NCI-H524 treated with DMSO at 0.1 percent for 48 hours (cell line): ENCODE measurements around the gene EOLA2.
"Not testable (repeated sequence)": the region's sequence is repeated elsewhere in the genome, so short reads cannot be mapped to it uniquely, and the experiment has no call there.

Experiments
- DNase-seq: peaks from one replicate; lab custom pipeline; 2025; lab: John Stamatoyannopoulos, UW

Gene EOLA2

GRCh38 chrX:149938427-149938880, at the start of gene EOLA2:
Gene EOLA2, minus strand, starts transcription at chrX:149938491. Its CDS starts 4,617 bp downstream, at chrX:149933874.
- peak; percentile 84 for DNase-seq

- no peak for DNase-seq
These were observed 49.3 kb upstream of the EOLA2 start for GRCh38 chrX:149987613-149988012.

GRCh38 chrX:149984411-149984810, 46.1 kb upstream of the EOLA2 start:
- DNase-seq: no peak

- no peak for DNase-seq
These were observed 44.0 kb upstream of the EOLA2 start for GRCh38 chrX:149982310-149982709.

GRCh38 chrX:149979126-149979644, 40.9 kb upstream of the EOLA2 start:
- no peak for DNase-seq

GRCh38 chrX:149962859-149963757, 24.8 kb upstream of the EOLA2 start:
- DNase-seq: no peak

- no peak for DNase-seq
These were observed 23.7 kb upstream of the EOLA2 start for GRCh38 chrX:149962010-149962409.

- DNase-seq: no peak
These were observed 23.3 kb upstream of the EOLA2 start for GRCh38 chrX:149961572-149961971.

GRCh38 chrX:149950681-149951080, 12.4 kb upstream of the EOLA2 start:
- DNase-seq: no peak

- DNase-seq: no peak
These were observed 11.6 kb upstream of the EOLA2 start for GRCh38 chrX:149949743-149950436.

GRCh38 chrX:149948016-149948415, 9.7 kb upstream of the EOLA2 start:
- no peak for DNase-seq

GRCh38 chrX:149946932-149947331, 8.6 kb upstream of the EOLA2 start:
- DNase-seq: not testable (repeated sequence)

- DNase-seq: not testable (repeated sequence)
These were observed 7.5 kb upstream of the EOLA2 start for GRCh38 chrX:149945820-149946219.

- not testable (repeated sequence) for DNase-seq
These were observed 6.9 kb upstream of the EOLA2 start for GRCh38 chrX:149945087-149945670.

GRCh38 chrX:149940674-149941024, 2.4 kb upstream of the EOLA2 start:
- not testable (repeated sequence) for DNase-seq

GRCh38 chrX:149939905-149940673, 1.8 kb upstream of the EOLA2 start:
- peak; percentile 93 for DNase-seq

GRCh38 chrX:149939655-149939904, 1.3 kb upstream of the EOLA2 start:
- no peak for DNase-seq

GRCh38 chrX:149938881-149939654, 777 bp upstream of the EOLA2 start:
- peak; percentile 35 for DNase-seq

- DNase-seq: no peak
These were observed 342 bp downstream of the EOLA2 start for GRCh38 chrX:149937871-149938426.

- not testable (repeated sequence) for DNase-seq
These were observed 963 bp downstream of the EOLA2 start for GRCh38 chrX:149937328-149937727.

GRCh38 chrX:149933547-149933946, 4.7 kb downstream of the EOLA2 start:
- DNase-seq: not testable (repeated sequence)
